ENCODE data around the gene ITGA8. TPM values are rescaled to one million over a fixed set of nuclear protein-coding genes. Genes with fewer than 3 reads are reported as not detected.
"Not testable (repeated sequence)": the region's sequence is repeated elsewhere in the genome, so short reads cannot be mapped to it uniquely, and the experiment has no call there.

The ITGA8 gene
- total RNA-seq, 1 donor from 2014 or later: 23.4 TPM

DNA sequence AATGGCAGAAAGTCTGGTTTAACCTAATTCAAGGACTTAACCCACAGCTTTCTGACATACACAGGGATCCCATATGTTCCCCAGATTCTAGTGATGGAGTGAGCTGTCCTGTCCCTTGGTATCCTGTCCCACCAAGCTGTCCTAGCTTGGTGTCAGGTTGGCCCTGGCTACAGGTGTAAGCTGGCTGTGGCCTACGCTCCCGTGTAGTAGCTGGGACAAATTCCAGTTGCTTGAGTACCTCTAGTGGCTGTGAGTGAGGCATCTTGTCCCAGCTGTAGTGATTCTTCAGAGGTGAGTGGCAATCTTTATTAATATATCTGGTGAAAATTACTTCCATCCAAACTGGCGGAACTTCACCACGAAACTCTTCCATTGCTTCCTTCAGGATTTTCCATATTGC is 243.4 kb downstream of the ITGA8 start:
- Histone ChIP-seq H3K9me3 (no peaks in the 10 kb centered on the region), H3K4me1 (no peaks in the 10 kb centered on the region), H3K4me3 (no peak overlapping the region), H3K36me3 (no peaks in the 10 kb centered on the region), H3K27ac (no peak overlapping the region), H3K27me3 (ENCODE audit: low read depth) (no peaks in the 10 kb centered on the region)
- no peak for DNase-seq
- no peak for ATAC-seq
- TF ChIP-seq, protein P1, sequence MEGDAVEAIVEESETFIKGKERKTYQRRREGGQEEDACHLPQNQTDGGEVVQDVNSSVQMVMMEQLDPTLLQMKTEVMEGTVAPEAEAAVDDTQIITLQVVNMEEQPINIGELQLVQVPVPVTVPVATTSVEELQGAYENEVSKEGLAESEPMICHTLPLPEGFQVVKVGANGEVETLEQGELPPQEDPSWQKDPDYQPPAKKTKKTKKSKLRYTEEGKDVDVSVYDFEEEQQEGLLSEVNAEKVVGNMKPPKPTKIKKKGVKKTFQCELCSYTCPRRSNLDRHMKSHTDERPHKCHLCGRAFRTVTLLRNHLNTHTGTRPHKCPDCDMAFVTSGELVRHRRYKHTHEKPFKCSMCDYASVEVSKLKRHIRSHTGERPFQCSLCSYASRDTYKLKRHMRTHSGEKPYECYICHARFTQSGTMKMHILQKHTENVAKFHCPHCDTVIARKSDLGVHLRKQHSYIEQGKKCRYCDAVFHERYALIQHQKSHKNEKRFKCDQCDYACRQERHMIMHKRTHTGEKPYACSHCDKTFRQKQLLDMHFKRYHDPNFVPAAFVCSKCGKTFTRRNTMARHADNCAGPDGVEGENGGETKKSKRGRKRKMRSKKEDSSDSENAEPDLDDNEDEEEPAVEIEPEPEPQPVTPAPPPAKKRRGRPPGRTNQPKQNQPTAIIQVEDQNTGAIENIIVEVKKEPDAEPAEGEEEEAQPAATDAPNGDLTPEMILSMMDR (IDR thresholded peaks at IDR 0.05): no peak
- intact Hi-C loops (cut with DNase I): no loop called here

DNA sequence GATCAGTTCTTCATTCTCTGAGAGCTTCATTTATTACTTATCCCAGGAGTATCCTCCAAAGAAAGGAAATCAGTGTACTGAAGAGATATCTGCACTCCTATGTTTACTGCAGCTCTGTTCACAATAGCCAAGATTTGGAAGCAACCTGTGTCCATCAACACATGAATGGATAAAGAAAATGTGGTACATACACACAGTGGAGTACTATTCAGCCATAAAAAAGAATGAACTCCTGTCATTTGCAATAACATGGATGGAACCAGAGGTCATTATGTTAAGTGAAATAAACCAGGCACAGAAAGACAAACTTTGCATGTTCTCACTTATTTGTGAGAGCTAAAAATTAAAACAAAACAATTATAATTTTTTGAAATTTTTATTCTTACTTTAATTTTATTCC is 244.3 kb downstream of the ITGA8 start:
- not testable (repeated sequence) for DNase-seq, H3K4me3 ChIP-seq

DNA sequence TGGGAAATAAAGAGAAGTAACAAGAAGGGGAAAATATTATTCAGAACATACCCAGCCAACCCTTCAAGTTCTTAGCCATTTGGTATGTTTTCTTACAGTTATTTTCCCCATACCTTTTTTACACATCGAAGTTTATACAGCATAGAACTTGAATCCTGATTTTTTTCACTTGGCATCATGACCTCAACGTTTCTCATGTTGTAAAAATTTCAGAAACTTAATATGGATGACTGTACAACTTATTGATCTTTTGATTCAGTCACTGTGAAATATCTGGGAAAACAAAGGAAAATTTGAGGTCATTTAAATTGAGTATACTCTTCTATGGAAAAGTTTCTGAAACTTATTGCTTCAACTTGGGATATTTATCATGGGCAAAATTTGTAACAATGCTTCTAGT is 245.1 kb downstream of the ITGA8 start:
- intact Hi-C loops (cut with DNase I): no loop called here
- no peaks in the 10 kb centered on the region for H3K27me3 ChIP-seq (ENCODE audit: low read depth)
- TF ChIP-seq, protein P1 (IDR thresholded peaks at IDR 0.05): no peak
- no peaks in the 10 kb centered on the region for H3K36me3 ChIP-seq
- DNase-seq: no peak
- ATAC-seq: no peak
- H3K9me3 ChIP-seq: no peaks in the 10 kb centered on the region
- H3K27ac ChIP-seq: no peak overlapping the region
- no peak overlapping the region for H3K4me3 ChIP-seq
- no peaks in the 10 kb centered on the region for H3K4me1 ChIP-seq

More for the DNA sequence above, 244.3 kb downstream of the ITGA8 start:
- intact Hi-C loops (cut with DNase I); H3K4me1 ChIP-seq; H3K36me3 ChIP-seq; H3K27ac ChIP-seq; H3K27me3 ChIP-seq (ENCODE audit: low read depth); ATAC-seq; H3K9me3 ChIP-seq: not testable (repeated sequence)

DNA sequence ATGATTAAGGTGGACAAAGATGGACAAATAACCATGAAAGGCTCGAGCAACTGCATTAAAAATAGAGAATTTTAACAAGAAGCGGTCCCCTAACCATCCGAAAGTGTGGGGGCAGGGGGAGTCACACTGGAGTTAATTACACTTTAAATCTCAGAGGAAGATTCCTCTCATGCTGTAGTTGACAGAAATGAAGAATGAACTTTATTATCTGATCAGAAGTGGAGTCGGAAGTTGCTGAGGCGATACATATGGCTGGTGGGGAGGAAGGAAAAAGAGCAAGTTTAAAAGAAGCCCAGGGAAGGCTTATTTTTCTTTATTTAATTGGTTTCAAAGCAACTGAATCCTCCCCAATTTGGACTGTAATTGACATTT is 246.3 kb downstream of the ITGA8 start:
- DNase-seq: no peak
- Histone ChIP-seq H3K9me3 (no peaks in the 10 kb centered on the region), H3K36me3 (no peaks in the 10 kb centered on the region), H3K27me3 (ENCODE audit: low read depth) (no peaks in the 10 kb centered on the region), H3K4me3 (no peak overlapping the region), H3K4me1 (no peaks in the 10 kb centered on the region), H3K27ac (no peak overlapping the region)
- no peak for ATAC-seq
- intact Hi-C loops (cut with DNase I): no loop called here
- TF ChIP-seq, protein P1 (IDR thresholded peaks at IDR 0.05): no peak

DNA sequence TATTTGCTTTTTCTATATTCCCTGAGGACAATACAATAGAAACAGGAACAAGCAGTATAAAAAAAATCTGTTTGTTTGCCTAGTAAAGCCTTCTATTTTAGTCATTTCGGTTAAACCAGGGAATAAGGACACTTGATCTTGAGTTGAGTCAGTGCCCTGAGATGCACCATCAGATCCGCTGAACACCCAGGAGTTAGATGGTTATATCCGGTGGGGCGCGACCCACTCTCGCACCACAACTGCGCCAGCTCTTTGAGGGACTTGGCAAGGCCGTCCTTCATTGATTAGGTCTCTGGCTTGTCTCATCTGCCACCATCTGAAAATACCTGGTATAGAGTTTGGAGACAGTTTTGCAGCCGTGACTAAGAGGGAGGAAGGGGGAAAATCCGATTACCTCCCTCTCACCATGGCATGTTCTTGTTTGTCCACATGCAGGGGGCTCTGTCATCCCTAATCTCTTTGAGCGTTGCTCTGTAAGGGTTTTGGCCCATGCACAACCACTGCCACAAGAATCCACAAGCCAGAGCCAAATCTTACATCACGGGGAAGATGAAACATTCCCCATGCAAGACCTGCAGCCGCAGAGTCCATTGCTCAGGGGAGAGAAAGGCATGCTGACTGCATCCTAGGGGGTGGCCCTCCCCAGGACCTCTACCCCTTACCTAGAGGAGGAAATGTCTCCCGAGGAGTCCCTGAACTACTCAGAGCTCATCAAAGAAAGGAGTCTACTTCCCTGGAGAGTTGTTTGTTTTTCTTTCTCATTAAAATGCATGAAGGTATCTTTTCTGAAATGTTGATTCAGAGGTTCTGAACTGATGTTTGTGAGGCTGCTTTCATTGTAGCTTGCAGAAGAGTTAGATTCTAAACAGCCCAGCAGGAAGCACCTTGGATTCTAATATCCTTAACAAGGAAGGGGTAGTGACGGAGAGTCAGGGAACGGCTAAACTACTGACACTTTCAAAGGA is 247.0 kb downstream of the ITGA8 start:
- H3K27me3 ChIP-seq (ENCODE audit: low read depth): no peaks in the 10 kb centered on the region
- H3K4me1 ChIP-seq: no peaks in the 10 kb centered on the region
- H3K36me3 ChIP-seq: no peaks in the 10 kb centered on the region
- DNase-seq: no peak
- intact Hi-C loops (cut with DNase I): no loop called here
- no peak overlapping the region for H3K4me3 ChIP-seq
- no peaks in the 10 kb centered on the region for H3K9me3 ChIP-seq
- ATAC-seq: no peak
- H3K27ac ChIP-seq: no peak overlapping the region
- TF ChIP-seq, protein P1 (IDR thresholded peaks at IDR 0.05): no peak

DNA sequence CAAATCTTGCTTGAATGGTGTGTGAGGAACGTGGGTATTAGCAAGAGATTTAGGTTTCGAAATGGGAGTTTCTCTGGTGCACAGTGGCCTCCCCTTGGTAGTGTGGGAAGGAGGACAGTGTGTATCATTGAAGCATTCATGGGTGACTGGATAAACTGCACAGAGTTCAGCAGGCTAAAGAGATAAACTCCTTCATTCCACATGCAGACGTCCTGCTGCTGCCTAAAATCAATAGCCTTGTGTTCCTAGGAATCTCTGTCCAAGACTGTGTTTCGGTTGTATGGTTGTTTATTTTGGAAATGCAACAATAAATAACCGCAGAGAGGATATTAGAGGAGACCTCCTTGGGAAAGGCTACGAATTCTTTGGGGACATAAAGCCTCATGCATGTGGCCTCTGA is 247.7 kb downstream of the ITGA8 start:
- intact Hi-C loops (cut with DNase I): no loop called here
- no peak for ATAC-seq
- TF ChIP-seq, protein P1 (IDR thresholded peaks at IDR 0.05): no peak

More for the DNA sequence above, 247.7 kb downstream of the ITGA8 start:
- H3K27ac ChIP-seq: no peak overlapping the region
- no peak overlapping the region for H3K4me3 ChIP-seq
- H3K4me1 ChIP-seq: no peaks in the 10 kb centered on the region
- no peaks in the 10 kb centered on the region for H3K9me3 ChIP-seq
- H3K27me3 ChIP-seq (ENCODE audit: low read depth): no peaks in the 10 kb centered on the region
- no peaks in the 10 kb centered on the region for H3K36me3 ChIP-seq
- no peak for DNase-seq

Measured in lower lobe of right lung (tissue), 2 donors.